Measurements from ENCODE around the gene ERN1. TPM values are rescaled to one million over a fixed set of nuclear protein-coding genes. Genes with fewer than 3 reads are reported as not detected.

Gene ERN1
- total and polyA plus RNA-seq, 2 of the 8 experiments (the other 6 are each of a cell fraction or from before 2014, with no cell fraction given), result 1.8 to 3.9 TPM

GRCh38 chr17:64061178-64061898, 68.6 kb downstream of the ERN1 start:
- Histone ChIP-seq H3K4ac (replicated peaks; ENCODE audit: insufficient read length, low read depth, low read length) (no peak overlapping the region), H3K4me2 (ENCODE audit: insufficient read depth in 1 of 2, low read depth in 2 of 2, low read length in 2 of 2) (no peak overlapping the region), H3K27me3 (replicated peaks in 1 of 4; ENCODE audit: control insufficient read depth in 3 of 4, extremely low read depth in 1 of 4, insufficient read depth in 3 of 4, low read length in 3 of 4) (no peaks in the 10 kb centered on the region), H3K56ac (replicated peaks; ENCODE audit: insufficient read length, low read depth, low read length) (no peak overlapping the region), H3K27ac (ENCODE audit: low read depth, low read length) (no peak overlapping the region), H2BK5ac (ENCODE audit: low read depth, low read length) (no peak overlapping the region), H4K5ac (ENCODE audit: insufficient read length, low read depth, low read length) (no peak overlapping the region), H4K20me1 (replicated peaks in 1 of 2; ENCODE audit: control insufficient read depth in 1 of 2, insufficient read depth in 2 of 2, low read length in 2 of 2) (no peaks in the 10 kb centered on the region), H3K36me3 (ENCODE audit: control insufficient read depth in 2 of 4, insufficient read depth in 4 of 4, low read length in 3 of 4) (0 out of 8 replicates have a peak, but pooled peaks cover 0 to 2% (median 0%) of the 10 kb centered on the region in 4 experiments), H2BK20ac (ENCODE audit: low read length) (no peak overlapping the region), H2AK5ac (ENCODE audit: low read depth, low read length) (no peak overlapping the region), H2AFZ (ENCODE audit: low read length) (no peak overlapping the region), H3K9me3 (ENCODE audit: insufficient read depth in 2 of 2, low read depth in 1 of 2, low read length in 1 of 2) (no peaks in the 10 kb centered on the region), H3K23me2 (ENCODE audit: low read depth, low read length) (no peaks in the 10 kb centered on the region), H4K91ac (replicated peaks; ENCODE audit: insufficient read length, low read length) (no peak overlapping the region), H2BK15ac (ENCODE audit: low read length) (no peak overlapping the region), H3K4me1 (replicated peaks in 1 of 4; ENCODE audit: control insufficient read depth in 3 of 4, insufficient read depth in 4 of 4, low read length in 3 of 4) (peaks cover 0 to 5% (median 3%) of the 10 kb centered on the region in 4 experiments; a peak in 5 of 7 replicates), H3K23ac (ENCODE audit: insufficient read length) (no peak overlapping the region), H3K4me3 (ENCODE audit: extremely low read depth in 1 of 4, insufficient read depth in 2 of 4, low read depth in 3 of 4, low read length in 4 of 4) (no peak overlapping the region), H3K79me2 (ENCODE audit: control insufficient read depth in 1 of 2, insufficient read depth in 2 of 2, low read length in 2 of 2) (no peaks in the 10 kb centered on the region), H2BK120ac (replicated peaks; ENCODE audit: low read depth, low read length) (no peak overlapping the region), H3K18ac (ENCODE audit: extremely low read depth, low read length) (no peak overlapping the region), H3K79me1 (ENCODE audit: low read depth, low read length) (no peaks in the 10 kb centered on the region), H2BK12ac (ENCODE audit: low read depth, low read length) (no peak overlapping the region), H4K8ac (ENCODE audit: extremely low read depth, insufficient read depth, low read length) (no peak overlapping the region), H3K9ac (replicated peaks in 1 of 4; ENCODE audit: extremely low read depth in 1 of 4, low read depth in 3 of 4, low read length in 3 of 4) (no peak overlapping the region), H3K14ac (ENCODE audit: insufficient read length) (no peak overlapping the region)
- 91% methylated on average over 5 of the region's 5 CpGs; no CpG with 5 or more reads in 1 of the 2 experiments for WGBS, 2 experiments (ENCODE audit: extremely low coverage in 1 of 2, insufficient coverage in 1 of 2, insufficient read length in 1 of 2, insufficient replicate concordance in 2 of 2, low coverage in 1 of 2, low lambda C conversion rate in 2 of 2, missing lambda C conversion rate in 1 of 2)
- FAIRE-seq (no peak), DNase-seq (ENCODE audit: low read depth in 1 of 2, low spot score in 2 of 2) (no peak)
- CTCF ChIA-PET (ENCODE audit: partially characterized antibody), result interaction anchor here (0.7 to 13.9 kb wide), 11 partner anchors 9 to 177 kb away, joined by 3 to 238 read pairs (median 4); partner anchors contain the start of genes ERN1 and GH1
- POLR2A ChIA-PET (ENCODE audit: partially characterized antibody), result interaction anchor here (1.0 to 4.7 kb wide), 3 partner anchors 68 to 87 kb away, joined by 3 to 23 read pairs (median 4); partner anchors contain the start of gene ERN1
- TF ChIP-seq RAD21 (IDR thresholded peaks at IDR 0.05 in 1 of 2, conservative IDR thresholded peaks at IDR 0.05 in 1 of 2; ENCODE audit: low read depth in 2 of 2, low read length in 2 of 2) (no peak), SP4 (IDR thresholded peaks at IDR 0.05; ENCODE audit: low read length) (no peak), BCL11A (IDR thresholded peaks at IDR 0.05; ENCODE audit: low read depth in 2 of 2, low read length in 2 of 2) (no peak), EZH2 (IDR thresholded peaks at IDR 0.05; ENCODE audit: low read depth, low read length, severe bottlenecking) (no peak), POLR2AphosphoS5 (IDR thresholded peaks at IDR 0.05; ENCODE audit: low read depth, low read length) (no peak), SAP30 (IDR thresholded peaks at IDR 0.05; ENCODE audit: insufficient read depth, insufficient replicate concordance, low read length) (no peak), POLR2A (IDR thresholded peaks at IDR 0.05; ENCODE audit: control extremely low read depth in 1 of 2, low read depth in 2 of 2, low read length in 2 of 2) (no peak), ZNF274 (IDR thresholded peaks at IDR 0.05; ENCODE audit: borderline replicate concordance, extremely low read depth, low read length) (no peak), BACH1 (IDR thresholded peaks at IDR 0.05; ENCODE audit: low read length) (no peak), SUZ12 (IDR thresholded peaks at IDR 0.05; ENCODE audit: low read length) (no peak), TCF12 (IDR thresholded peaks at IDR 0.05; ENCODE audit: low read depth, low read length) (no peak), RNF2 (IDR thresholded peaks at IDR 0.05; ENCODE audit: borderline replicate concordance, low read depth, low read length, missing control alignments, poor library complexity, severe bottlenecking) (no peak)
